GM12878 (cell line): Measurements from ENCODE around the gene PDCD1LG2. TPM values are rescaled to one million over a fixed set of nuclear protein-coding genes. Genes with fewer than 3 reads are reported as not detected.

Source experiments
- ATAC-seq: fragments of 200-7000 bp; cut with Tn5 transposase; 3 replicates; pipeline ENCODE4 v1.9.1; 2020; ENCODE audit warnings: mild to moderate bottlenecking, moderate library complexity
- BruUV-seq: library from RNA; stranded (reverse); fragments of 400-500 nt; replicated peaks from 2 replicates; lab custom pipeline; 2021; lab: Mats Ljungman, UMichigan
- CTCF ChIA-PET: fragments of 300-600 bp; sonication (Branson Sonifier 250); formaldehyde crosslinking; extraction: SDS; loops from one replicate; lab custom pipeline; 2021; ENCODE audit warnings: inconsistent platforms; lab: Yijun Ruan, JAX
- POLR2A ChIA-PET: fragments of 350-600 bp; formaldehyde crosslinking; extraction: SDS; loops from one replicate; lab custom pipeline; 2021; ENCODE audit warnings: inconsistent platforms; lab: Charles Lee
- RAD21 ChIA-PET: fragments of 300-600 bp; sonication (Branson Sonifier 250); formaldehyde crosslinking; loops from one replicate; lab custom pipeline; 2023; ENCODE audit warnings: antibody characterized with exemption; ENCODE audit not compliant: unreplicated experiment; lab: Charles Lee
- SMC1A ChIA-PET: fragments of 300-600 bp; sonication (Branson Sonifier 250); formaldehyde crosslinking; loops from one replicate; lab custom pipeline; 2023; ENCODE audit not compliant: unreplicated experiment, uncharacterized antibody; lab: Charles Lee
- DNase-seq: peaks from one replicate; pipeline ENCODE4 v3.0.0-alpha.2; 2011; ENCODE audit warnings: low read depth, low spot score
- FAIRE-seq: peaks from 3 replicates; lab custom pipeline; 2011; peaks lifted over from hg19 to GRCh38; lab: Jason Lieb, UNC
- H2AFZ ChIP-seq: 2 replicates; pipeline ENCODE4 v1.6.0; 2011; ENCODE audit warnings: low read depth, low read length, control low read depth; ENCODE audit not compliant: control insufficient read depth
- H3K27ac ChIP-seq: 2 replicates; pipeline ENCODE4 v1.5.1; 2011; ENCODE audit warnings: control low read depth; ENCODE audit not compliant: control insufficient read depth, insufficient read depth
- H3K27me3 ChIP-seq, 2 experiments: replicated peaks in 1 of 2; 2 replicates each; pipeline versions ENCODE4 v1.6.0 to v1.6.1; 2011; ENCODE audit warnings: low read length in 1 of 2; ENCODE audit not compliant: control insufficient read depth in 2 of 2, insufficient read depth in 2 of 2
- H3K36me3 ChIP-seq, 2 experiments: 2 replicates each; pipeline ENCODE4 v1.5.1; 2011; ENCODE audit warnings: low read length in 1 of 2; ENCODE audit not compliant: control insufficient read depth in 2 of 2, insufficient read depth in 2 of 2
- H3K4me1 ChIP-seq: 2 replicates; pipeline ENCODE4 v1.6.1; 2011; ENCODE audit warnings: mild to moderate bottlenecking, low read length, moderate library complexity, mixed read lengths; ENCODE audit not compliant: control insufficient read depth, insufficient read depth
- H3K4me2 ChIP-seq: 2 replicates; pipeline ENCODE4 v1.6.0; 2011; ENCODE audit warnings: control low read depth; ENCODE audit not compliant: control insufficient read depth, insufficient read depth
- H3K4me3 ChIP-seq: fragments of 200-600 bp; sonication (generic); 2 replicates; pipeline ENCODE4 v1.5.1; 2016
- H3K79me2 ChIP-seq: 2 replicates; pipeline ENCODE4 v1.6.0; 2011; ENCODE audit warnings: low read length; ENCODE audit not compliant: control insufficient read depth, insufficient read depth
- H3K9ac ChIP-seq: 2 replicates; pipeline ENCODE4 v1.8.0; 2011; ENCODE audit warnings: low read length, control low read depth, mixed read lengths; ENCODE audit not compliant: control insufficient read depth, insufficient read depth
- H3K9me3 ChIP-seq: replicated peaks from 3 replicates; pipeline ENCODE4 v1.5.1; 2011; ENCODE audit warnings: mild to moderate bottlenecking, low read length; ENCODE audit not compliant: control insufficient read depth, insufficient read depth
- H4K20me1 ChIP-seq: 2 replicates; pipeline ENCODE4 v1.6.0; 2011; ENCODE audit not compliant: control insufficient read depth, insufficient read depth
- CBX3 ChIP-seq: fragments of 200-600 bp; sonication (generic); IDR thresholded peaks from 2 replicates; pipeline ENCODE4 v1.6.1; 2016; ENCODE audit warnings: low read depth, borderline replicate concordance
- ETV6 ChIP-seq, 2 experiments: fragments of 450-650 bp in 1 of 2; IDR thresholded peaks in 1 of 2; conservative IDR thresholded peaks in 1 of 2; 2 replicates each; pipeline ENCODE4 v1.6.1; 2014; ENCODE audit warnings: antibody characterized with exemption in 1 of 2, borderline replicate concordance in 1 of 2, low read depth in 1 of 2, mild to moderate bottlenecking in 1 of 2, moderate library complexity in 1 of 2
- MXI1 ChIP-seq: fragments of 150-350 bp; IDR thresholded peaks from 2 replicates; pipeline ENCODE4 v1.6.1; 2011; ENCODE audit warnings: low read depth, mild to moderate bottlenecking, inconsistent platforms, low read length, improper control_type of control experiment
- PAX8 ChIP-seq: fragments of 450-650 bp; IDR thresholded peaks from 2 replicates; pipeline ENCODE4 v1.6.1; 2017; ENCODE audit warnings: mild to moderate bottlenecking, moderate library complexity
- PKNOX1 ChIP-seq: fragments of 450-650 bp; IDR thresholded peaks from 2 replicates; pipeline ENCODE4 v1.6.1; 2016; ENCODE audit warnings: mild to moderate bottlenecking
- POLR2AphosphoS5 ChIP-seq: IDR thresholded peaks from 2 replicates; pipeline ENCODE4 v1.6.1; 2011; ENCODE audit warnings: mild to moderate bottlenecking, low read length, inconsistent platforms
- RUNX3 ChIP-seq: IDR thresholded peaks from 2 replicates; pipeline ENCODE4 v1.6.1; 2012; ENCODE audit warnings: low read length, inconsistent platforms
- ZZZ3 ChIP-seq: IDR thresholded peaks from 2 replicates; pipeline ENCODE4 v1.6.1; 2011; ENCODE audit warnings: low read depth; ENCODE audit not compliant: control insufficient read depth, insufficient read length
- WGBS: methylation state at CpG from one replicate; pipeline ENCODE4 v1.1.6; 2016; ENCODE audit warnings: low lambda C conversion rate; ENCODE audit not compliant: insufficient replicate concordance, insufficient coverage; ENCODE audit errors: missing lambda C conversion rate; 5-methylcytosine and 5-hydroxymethylcytosine counted together
- in situ Hi-C: fragments of 300-500 bp; cut with MboI; formaldehyde crosslinking; loops from 9 replicates; pipeline ENCODE4 v1.14.3; 2018; ENCODE audit warnings: mixed read lengths
- intact Hi-C: fragments of 100-400 bp; cut with micrococcal nuclease; formaldehyde crosslinking; loops from one replicate; pipeline ENCODE4 v1.14.2; 2022; ENCODE audit not compliant: unreplicated experiment
- polyA plus RNA-seq, 11 experiments: library from polyadenylated mRNA; depleted of rRNA in 4 of 11; unstranded in 6 of 11; stranded (reverse) in 5 of 11; fragments of >200 nt; fragmentation: Nextera tagmentation in 4 of 11; fragmentation: Illumina TruSeq in 1 of 11; extraction: Ambion mirVana in 4 of 11; extraction: Trizol in 1 of 11; gene quantifications; 1 replicate in 1 of 11; 2 replicates in 10 of 11; pipeline versions ENCODE4 v1.2.1 to v1.2.3, GENCODE V29; 2011 to 2016; ENCODE audit warnings: inconsistent platforms in 2 of 11, missing spikeins in 2 of 11, low read depth in 1 of 11
- total RNA-seq, 4 experiments: library from RNA; depleted of rRNA in 3 of 4; stranded (reverse); fragments of >200 nt in 3 of 4; fragmentation: Illumina TruSeq in 1 of 4; extraction: Trizol in 1 of 4; gene quantifications; 2 replicates each; pipeline versions ENCODE4 v1.2.1 to v1.2.3, GENCODE V29; 2013 to 2021
- TF ChIP-seq, protein P1 (sequence below): fragments of 450-650 bp; IDR thresholded peaks from 2 replicates; pipeline ENCODE4 v1.6.1; 2017; ENCODE audit warnings: low read depth, mild to moderate bottlenecking, moderate library complexity
- TF ChIP-seq, protein P2 (sequence below): fragments of 450-650 bp; IDR thresholded peaks from 2 replicates; pipeline ENCODE4 v1.6.1; 2016; ENCODE audit warnings: mild to moderate bottlenecking

PDCD1LG2 gene
- total and polyA plus RNA-seq, 10 of the 15 experiments (the other 5 are each of a cell fraction or from before 2014, with no cell fraction given) = 1.5 to 37.3 (median 3.0) TPM

DNA sequence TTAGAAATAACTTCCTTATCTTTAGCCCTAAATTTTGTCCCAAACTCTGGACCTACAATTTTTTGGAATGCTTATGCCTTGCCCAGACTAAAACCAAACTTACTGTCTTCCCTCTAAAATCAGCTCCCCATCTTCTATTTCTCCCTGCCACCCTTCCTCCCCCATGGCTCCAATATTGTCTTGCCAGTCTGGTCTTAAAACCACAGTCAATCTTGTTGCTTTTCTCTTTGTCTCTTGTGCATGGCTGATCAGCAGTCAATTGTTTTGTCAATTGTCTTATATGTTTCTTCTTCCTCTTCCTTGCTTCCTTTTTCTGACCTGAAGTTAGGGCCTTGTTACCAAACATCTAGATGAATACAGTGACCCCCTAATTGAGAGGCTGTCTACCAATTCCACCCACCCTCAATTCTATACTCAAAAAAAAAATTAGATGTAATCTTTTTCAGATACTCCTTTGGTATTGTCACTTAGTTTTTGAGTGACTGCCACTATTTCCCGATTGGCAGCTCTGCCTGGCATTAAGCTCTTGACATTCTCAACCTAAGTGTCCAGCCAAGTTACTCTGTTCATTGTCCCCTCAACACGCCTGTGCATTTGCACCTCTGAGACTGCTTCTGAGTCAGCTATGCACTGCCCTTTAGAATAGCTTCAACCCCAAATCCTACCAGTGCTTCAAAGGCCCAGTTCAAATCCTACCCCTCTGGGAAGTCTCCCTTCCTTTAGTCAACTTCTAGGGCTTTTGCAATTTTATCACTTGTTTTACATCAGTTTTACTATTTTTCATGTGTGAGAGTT, 2.5 kb downstream of the PDCD1LG2 start:
- CTCF ChIA-PET = interaction anchor here (0.7 to 6.5 kb wide), 8 partner anchors 11 to 77 kb away, joined by 3 to 32 read pairs (median 7); partner anchors contain the start of gene CD274
- RAD21 ChIA-PET = interaction anchor here (0.9 to 11.9 kb wide), 19 partner anchors 9 to 111 kb away, joined by 3 to 146 read pairs (median 12); partner anchors contain the start of genes CD274 and PLGRKT
- BruUV-seq = TSS peak; percentile 30
- H3K79me2 ChIP-seq = peaks cover 58% of the 10 kb centered on the region
- H3K4me3 ChIP-seq = peak overlapping the region; percentile 49; the same call in 1 of the 2 replicates
- FAIRE-seq (no peak), ATAC-seq (peak; percentile 13), DNase-seq (no peak)
- in situ Hi-C loops = no loop called here
- SMC1A ChIA-PET = interaction anchor here (0.7 to 11.3 kb wide), 20 partner anchors 11 to 253 kb away, joined by 3 to 311 read pairs (median 5); partner anchors contain the start of genes CD274, PLGRKT and RIC1
- peak overlapping the region; percentile 75 for H3K4me2 ChIP-seq
- WGBS = 46% methylated on average over 2 of the region's 2 CpGs
- POLR2A ChIA-PET = interaction anchor here (0.7 to 6.8 kb wide), 16 partner anchors 10 to 116 kb away, joined by 3 to 68 read pairs (median 8); partner anchors contain the start of genes CD274 and RIC1
- peak overlapping the region; percentile 52 for H3K9ac ChIP-seq
- H3K27me3 ChIP-seq = no peaks in the 10 kb centered on the region
- H3K27ac ChIP-seq = peak overlapping the region; percentile 63
- no peaks in the 10 kb centered on the region for H3K36me3 ChIP-seq
- no peaks in the 10 kb centered on the region for H4K20me1 ChIP-seq
- peaks cover 50% of the 10 kb centered on the region for H3K4me1 ChIP-seq
- intact Hi-C loops = loop anchor here (2.0 to 5.0 kb wide), 3 partner anchors 54 to 526 kb away; partner anchors contain the start of gene JAK2
- H2AFZ ChIP-seq = no peak overlapping the region
- TF ChIP-seq POLR2AphosphoS5 (no peak), MXI1 (no peak), ZZZ3 (no peak), PKNOX1 (0 out of 2 replicates have a peak, but pooled peaks have one; percentile 44), CBX3 (no peak), ETV6 (conservative IDR thresholded peaks at IDR 0.05 in 1 of 2, IDR thresholded peaks at IDR 0.05 in 1 of 2; ENCODE audit: borderline replicate concordance in 1 of 2, low read depth in 1 of 2) (0 out of 4 replicates have a peak, but pooled peaks of 1 of the 2 experiments have one; percentile 38), RUNX3 (peak; percentile 25; the same call in 1 of the 2 replicates), PAX8 (0 out of 2 replicates have a peak, but pooled peaks have one; percentile 68)
- TF ChIP-seq, protein P1, sequence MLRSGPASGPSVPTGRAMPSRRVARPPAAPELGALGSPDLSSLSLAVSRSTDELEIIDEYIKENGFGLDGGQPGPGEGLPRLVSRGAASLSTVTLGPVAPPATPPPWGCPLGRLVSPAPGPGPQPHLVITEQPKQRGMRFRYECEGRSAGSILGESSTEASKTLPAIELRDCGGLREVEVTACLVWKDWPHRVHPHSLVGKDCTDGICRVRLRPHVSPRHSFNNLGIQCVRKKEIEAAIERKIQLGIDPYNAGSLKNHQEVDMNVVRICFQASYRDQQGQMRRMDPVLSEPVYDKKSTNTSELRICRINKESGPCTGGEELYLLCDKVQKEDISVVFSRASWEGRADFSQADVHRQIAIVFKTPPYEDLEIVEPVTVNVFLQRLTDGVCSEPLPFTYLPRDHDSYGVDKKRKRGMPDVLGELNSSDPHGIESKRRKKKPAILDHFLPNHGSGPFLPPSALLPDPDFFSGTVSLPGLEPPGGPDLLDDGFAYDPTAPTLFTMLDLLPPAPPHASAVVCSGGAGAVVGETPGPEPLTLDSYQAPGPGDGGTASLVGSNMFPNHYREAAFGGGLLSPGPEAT = 0 out of 2 replicates have a peak, but pooled peaks have one; percentile 1
- TF ChIP-seq, protein P2, sequence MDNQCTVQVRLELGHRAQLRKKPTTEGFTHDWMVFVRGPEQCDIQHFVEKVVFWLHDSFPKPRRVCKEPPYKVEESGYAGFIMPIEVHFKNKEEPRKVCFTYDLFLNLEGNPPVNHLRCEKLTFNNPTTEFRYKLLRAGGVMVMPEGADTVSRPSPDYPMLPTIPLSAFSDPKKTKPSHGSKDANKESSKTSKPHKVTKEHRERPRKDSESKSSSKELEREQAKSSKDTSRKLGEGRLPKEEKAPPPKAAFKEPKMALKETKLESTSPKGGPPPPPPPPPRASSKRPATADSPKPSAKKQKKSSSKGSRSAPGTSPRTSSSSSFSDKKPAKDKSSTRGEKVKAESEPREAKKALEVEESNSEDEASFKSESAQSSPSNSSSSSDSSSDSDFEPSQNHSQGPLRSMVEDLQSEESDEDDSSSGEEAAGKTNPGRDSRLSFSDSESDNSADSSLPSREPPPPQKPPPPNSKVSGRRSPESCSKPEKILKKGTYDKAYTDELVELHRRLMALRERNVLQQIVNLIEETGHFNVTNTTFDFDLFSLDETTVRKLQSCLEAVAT = peak; percentile 61; the same call in 1 of the 2 replicates
- TF ChIP-seq, all 136 proteins: peak for 6
- H3K9me3 ChIP-seq = no peaks in the 10 kb centered on the region
